CD4-positive, alpha-beta T cell (primary cell): Measurements from ENCODE around the gene SLC28A1. TPM values are rescaled to one million over a fixed set of nuclear protein-coding genes. Genes with fewer than 3 reads are reported as not detected.

Experiments
- ATAC-seq: fragments of 200-7000 bp; cut with Tn5 transposase; one replicate; pipeline ENCODE4 v1.10.0; 2022; ENCODE audit warnings: mild to moderate bottlenecking; ENCODE audit not compliant: poor library complexity
- CTCF ChIA-PET: fragments of 350-600 bp; sonication (Branson Sonifier 250); formaldehyde crosslinking; loops from one replicate; lab custom pipeline; 2021; ENCODE audit warnings: antibody characterized with exemption, inconsistent platforms; lab: Charles Lee
- POLR2A ChIA-PET: fragments of 350-600 bp; sonication (Branson Sonifier 250); formaldehyde crosslinking; loops from one replicate; lab custom pipeline; 2021; ENCODE audit warnings: antibody characterized with exemption, inconsistent platforms; lab: Charles Lee
- DNase-seq, 14 experiments: peaks; one replicate each; pipeline ENCODE4 v3.0.0-alpha.2; 2013 to 2020; ENCODE audit warnings: mixed read lengths in 2 of 14
- H3K27ac ChIP-seq, 2 donors: one replicate each; pipeline versions ENCODE4 v1.5.1 to v1.7.0; 2013; ENCODE audit warnings: low read length in 2 of 2, low read depth in 1 of 2, mild to moderate bottlenecking in 1 of 2
- H3K27me3 ChIP-seq, 2 experiments: 1 replicate in 1 of 2; 2 replicates in 1 of 2; pipeline versions ENCODE4 v1.6.1 to v1.7.0; 2013; ENCODE audit warnings: low read length in 2 of 2, control low read depth in 1 of 2, mild to moderate bottlenecking in 1 of 2, moderate library complexity in 1 of 2; ENCODE audit not compliant: insufficient read depth in 2 of 2, control insufficient read depth in 1 of 2
- H3K36me3 ChIP-seq: one replicate; pipeline ENCODE4 v1.6.1; 2013; ENCODE audit warnings: low read length, control low read depth; ENCODE audit not compliant: insufficient read depth
- H3K4me1 ChIP-seq: one replicate; pipeline ENCODE4 v1.6.1; 2013; ENCODE audit warnings: low read length, control low read depth; ENCODE audit not compliant: insufficient read depth
- H3K4me3 ChIP-seq: one replicate; pipeline ENCODE4 v1.5.1; 2013; ENCODE audit warnings: mild to moderate bottlenecking, low read length, moderate library complexity
- H3K9me3 ChIP-seq, 2 experiments: 1 replicate in 1 of 2; 2 replicates in 1 of 2; pipeline versions ENCODE4 v1.6.1 to v1.7.0; 2013; ENCODE audit warnings: low read length in 2 of 2, mild to moderate bottlenecking in 2 of 2, control low read depth in 1 of 2, moderate library complexity in 1 of 2; ENCODE audit not compliant: control insufficient read depth in 1 of 2, insufficient read depth in 1 of 2
- H3K27ac Mint-ChIP-seq: one replicate; pipeline ENCODE4 v1.8.0; 2020; ENCODE audit warnings: mixed read lengths
- H3K27me3 Mint-ChIP-seq: one replicate; pipeline ENCODE4 v1.8.0; 2021; ENCODE audit warnings: mixed read lengths
- H3K36me3 Mint-ChIP-seq: one replicate; pipeline ENCODE4 v1.8.0; 2021; ENCODE audit warnings: low read depth, mixed read lengths
- H3K4me1 Mint-ChIP-seq: one replicate; pipeline ENCODE4 v1.8.0; 2021; ENCODE audit warnings: low read depth, mixed read lengths
- H3K4me3 Mint-ChIP-seq: one replicate; pipeline ENCODE4 v1.8.0; 2020; ENCODE audit warnings: mild to moderate bottlenecking, mixed read lengths
- H3K9me3 Mint-ChIP-seq: one replicate; pipeline ENCODE4 v1.8.0; 2020; ENCODE audit warnings: mixed read lengths
- intact Hi-C, 2 experiments: fragments of 100-400 bp; cut with DNase I in 1 of 2; cut with micrococcal nuclease in 1 of 2; formaldehyde crosslinking; loops; one replicate each; pipeline versions ENCODE4 v1.15.1 to v1.9.0; 2023 to 2025; cut with DNase I, micrococcal nuclease
- total RNA-seq, 174 experiments: library from RNA in 2 of 174; stranded (reverse) in 2 of 174; gene quantifications; one replicate each; pipeline ENCODE4 v1.2.3 and lab custom pipeline; 2021 to 2026
- TF ChIP-seq, protein P1 (sequence below): fragments of 200-600 bp; IDR thresholded peaks from one replicate; pipeline ENCODE4 v1.8.0; 2022; ENCODE audit warnings: antibody characterized with exemption, mild to moderate bottlenecking

Gene SLC28A1
- total RNA-seq, 2 experiments from 2014 or later, result not detected

DNA sequence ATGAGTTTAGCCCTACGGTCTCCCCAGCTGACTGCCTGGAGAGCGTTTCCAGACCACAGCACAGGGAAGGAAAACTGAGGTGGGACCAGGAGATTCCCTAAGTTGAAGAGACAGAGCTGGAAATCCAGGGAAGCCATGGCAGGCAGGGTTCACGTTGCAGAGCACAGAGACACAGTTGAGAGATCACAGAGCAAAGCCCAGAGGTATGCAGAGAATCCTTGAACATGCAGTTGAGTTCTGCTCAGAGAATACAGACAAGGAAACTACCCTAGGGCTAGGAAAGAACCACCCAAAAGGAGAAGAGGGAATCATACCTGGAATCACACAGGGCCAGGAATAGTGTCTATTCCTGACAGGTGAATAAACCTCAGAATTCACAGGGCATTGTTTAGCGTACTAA is 14.3 kb downstream of the SLC28A1 start:
- ChIA-PET POLR2A (no interaction called here), CTCF (no interaction called here)
- ATAC-seq (no peak), DNase-seq (no peak)
- no peak overlapping the region for H3K27ac ChIP-seq
- H3K4me1 Mint-ChIP-seq, result no peaks in the 10 kb centered on the region
- no peaks in the 10 kb centered on the region for H3K9me3 Mint-ChIP-seq
- intact Hi-C loops, result no loop called here
- no peaks in the 10 kb centered on the region for H3K27me3 ChIP-seq
- TF ChIP-seq, protein P1, sequence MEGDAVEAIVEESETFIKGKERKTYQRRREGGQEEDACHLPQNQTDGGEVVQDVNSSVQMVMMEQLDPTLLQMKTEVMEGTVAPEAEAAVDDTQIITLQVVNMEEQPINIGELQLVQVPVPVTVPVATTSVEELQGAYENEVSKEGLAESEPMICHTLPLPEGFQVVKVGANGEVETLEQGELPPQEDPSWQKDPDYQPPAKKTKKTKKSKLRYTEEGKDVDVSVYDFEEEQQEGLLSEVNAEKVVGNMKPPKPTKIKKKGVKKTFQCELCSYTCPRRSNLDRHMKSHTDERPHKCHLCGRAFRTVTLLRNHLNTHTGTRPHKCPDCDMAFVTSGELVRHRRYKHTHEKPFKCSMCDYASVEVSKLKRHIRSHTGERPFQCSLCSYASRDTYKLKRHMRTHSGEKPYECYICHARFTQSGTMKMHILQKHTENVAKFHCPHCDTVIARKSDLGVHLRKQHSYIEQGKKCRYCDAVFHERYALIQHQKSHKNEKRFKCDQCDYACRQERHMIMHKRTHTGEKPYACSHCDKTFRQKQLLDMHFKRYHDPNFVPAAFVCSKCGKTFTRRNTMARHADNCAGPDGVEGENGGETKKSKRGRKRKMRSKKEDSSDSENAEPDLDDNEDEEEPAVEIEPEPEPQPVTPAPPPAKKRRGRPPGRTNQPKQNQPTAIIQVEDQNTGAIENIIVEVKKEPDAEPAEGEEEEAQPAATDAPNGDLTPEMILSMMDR, result no peak
- peaks cover 6% of the 10 kb centered on the region for H3K27me3 Mint-ChIP-seq
- H3K4me1 ChIP-seq, result no peaks in the 10 kb centered on the region
- H3K4me3 Mint-ChIP-seq, result no peak overlapping the region
- H3K36me3 ChIP-seq, result no peaks in the 10 kb centered on the region
- H3K4me3 ChIP-seq, result no peak overlapping the region
- peaks cover 0 to 9% of the 10 kb centered on the region in 2 experiments for H3K9me3 ChIP-seq
- H3K27ac Mint-ChIP-seq, result no peak overlapping the region
- H3K36me3 Mint-ChIP-seq, result no peaks in the 10 kb centered on the region

DNA sequence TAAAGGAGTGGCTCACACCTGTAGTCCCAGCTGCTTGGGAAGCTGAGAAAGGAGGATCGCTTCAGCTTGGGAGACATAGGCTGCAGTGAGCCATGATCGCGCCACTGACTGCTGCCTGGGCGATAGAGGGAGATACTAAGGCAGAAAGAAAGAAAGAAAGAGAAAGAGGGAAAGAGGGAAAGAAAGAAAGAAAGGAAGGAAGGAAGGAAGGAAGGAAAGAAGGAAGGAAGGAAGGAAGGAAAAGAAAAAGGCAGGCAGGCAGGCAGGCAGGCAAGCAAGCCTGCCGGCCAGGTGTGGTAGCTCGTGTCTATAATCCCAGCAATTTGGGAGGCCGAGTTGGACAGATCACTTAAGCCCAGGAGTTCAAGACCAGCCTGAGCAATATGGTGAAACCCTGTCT is 15.3 kb downstream of the SLC28A1 start:
- no peak for DNase-seq
- Mint-ChIP-seq H3K9me3 (no peaks in the 10 kb centered on the region), H3K4me3 (no peak overlapping the region), H3K36me3 (no peaks in the 10 kb centered on the region), H3K4me1 (no peaks in the 10 kb centered on the region), H3K27me3 (peaks cover 6% of the 10 kb centered on the region), H3K27ac (no peak overlapping the region)
- TF ChIP-seq, protein P1, result no peak
- Histone ChIP-seq H3K27me3 (no peaks in the 10 kb centered on the region), H3K9me3 (peaks cover 0 to 9% of the 10 kb centered on the region in 2 experiments), H3K36me3 (no peaks in the 10 kb centered on the region), H3K4me3 (no peak overlapping the region), H3K27ac (no peak overlapping the region), H3K4me1 (no peaks in the 10 kb centered on the region)
- no peak for ATAC-seq
- intact Hi-C loops, result no loop called here
- CTCF ChIA-PET, result no interaction called here
- POLR2A ChIA-PET, result no interaction called here

DNA sequence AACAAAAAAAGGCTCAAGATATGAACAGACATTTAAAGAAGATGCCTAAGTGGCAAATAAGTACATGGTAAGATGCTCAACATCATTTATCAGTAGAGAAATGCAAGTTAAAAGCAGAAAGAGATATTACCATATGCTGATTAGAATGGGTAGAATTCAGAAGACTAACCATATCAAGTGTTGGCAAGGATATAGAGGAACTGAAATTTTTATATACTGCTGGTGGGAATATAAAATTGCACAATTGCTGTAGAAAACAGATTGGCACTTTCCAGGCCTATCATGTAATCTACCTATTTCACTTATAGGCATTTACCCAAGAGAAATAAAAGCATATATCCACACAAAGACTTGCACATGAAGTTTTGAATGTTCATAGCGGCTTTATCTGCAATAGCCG is 17.1 kb downstream of the SLC28A1 start:
- Mint-ChIP-seq H3K4me3 (no peak overlapping the region), H3K27me3 (peaks cover 6% of the 10 kb centered on the region), H3K9me3 (no peaks in the 10 kb centered on the region), H3K27ac (no peak overlapping the region), H3K4me1 (no peaks in the 10 kb centered on the region), H3K36me3 (no peaks in the 10 kb centered on the region)
- POLR2A ChIA-PET, result no interaction called here
- Histone ChIP-seq H3K4me1 (no peaks in the 10 kb centered on the region), H3K27ac (no peak overlapping the region), H3K4me3 (no peak overlapping the region), H3K36me3 (no peaks in the 10 kb centered on the region), H3K27me3 (no peaks in the 10 kb centered on the region), H3K9me3 (peaks cover 0 to 9% of the 10 kb centered on the region in 2 experiments)
- intact Hi-C loops, result no loop called here
- CTCF ChIA-PET, result no interaction called here
- no peak for ATAC-seq
- TF ChIP-seq, protein P1, result no peak
- DNase-seq, result no peak
